ENCODE measurements around the gene LIG1.

DNA sequence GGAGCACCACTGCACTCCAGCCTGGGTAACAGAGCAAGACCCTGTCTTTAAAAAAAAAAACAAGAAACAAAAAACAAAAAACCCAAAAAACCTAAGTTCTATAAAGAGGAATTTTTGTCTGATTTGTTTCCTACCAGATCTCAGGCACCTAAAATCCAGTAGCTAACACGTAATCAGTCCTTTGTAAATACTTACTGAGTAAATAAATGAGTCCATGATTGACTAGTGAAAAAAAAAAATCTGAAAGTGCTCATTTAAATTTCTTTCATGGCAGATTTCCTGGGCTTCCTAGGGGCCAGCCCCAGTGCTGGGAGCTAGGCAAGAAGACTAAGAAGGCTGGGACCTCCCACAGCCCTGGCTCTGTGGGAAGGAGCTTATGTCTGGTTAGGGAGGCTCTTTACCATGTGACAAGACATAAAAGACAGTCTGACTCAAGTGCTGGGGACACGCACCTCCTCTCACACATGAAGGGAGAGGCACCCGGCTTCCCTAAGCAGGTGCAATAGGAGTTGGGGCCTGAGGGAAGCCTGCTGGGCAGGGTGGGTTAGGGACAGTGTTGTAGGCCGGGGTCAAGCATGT is 22.5 kb downstream of the LIG1 start:
- TF ChIP-seq EZH2 (IDR thresholded peaks at IDR 0.05; ENCODE audit: borderline replicate concordance, low read length), result no peak
- TF ChIP-seq, protein P1, sequence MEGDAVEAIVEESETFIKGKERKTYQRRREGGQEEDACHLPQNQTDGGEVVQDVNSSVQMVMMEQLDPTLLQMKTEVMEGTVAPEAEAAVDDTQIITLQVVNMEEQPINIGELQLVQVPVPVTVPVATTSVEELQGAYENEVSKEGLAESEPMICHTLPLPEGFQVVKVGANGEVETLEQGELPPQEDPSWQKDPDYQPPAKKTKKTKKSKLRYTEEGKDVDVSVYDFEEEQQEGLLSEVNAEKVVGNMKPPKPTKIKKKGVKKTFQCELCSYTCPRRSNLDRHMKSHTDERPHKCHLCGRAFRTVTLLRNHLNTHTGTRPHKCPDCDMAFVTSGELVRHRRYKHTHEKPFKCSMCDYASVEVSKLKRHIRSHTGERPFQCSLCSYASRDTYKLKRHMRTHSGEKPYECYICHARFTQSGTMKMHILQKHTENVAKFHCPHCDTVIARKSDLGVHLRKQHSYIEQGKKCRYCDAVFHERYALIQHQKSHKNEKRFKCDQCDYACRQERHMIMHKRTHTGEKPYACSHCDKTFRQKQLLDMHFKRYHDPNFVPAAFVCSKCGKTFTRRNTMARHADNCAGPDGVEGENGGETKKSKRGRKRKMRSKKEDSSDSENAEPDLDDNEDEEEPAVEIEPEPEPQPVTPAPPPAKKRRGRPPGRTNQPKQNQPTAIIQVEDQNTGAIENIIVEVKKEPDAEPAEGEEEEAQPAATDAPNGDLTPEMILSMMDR (IDR thresholded peaks at IDR 0.05; ENCODE audit: low read length), result no peak

Data from OCI-LY1 (cell line).